Neural cell (in vitro differentiated cells): ENCODE data around the gene LRRC4B. TPM values are rescaled to one million over a fixed set of nuclear protein-coding genes. Genes with fewer than 3 reads are reported as not detected.

Experiments used
- H2AFZ ChIP-seq: fragments of 200-600, 300-800 bp; sonication (generic), shearing (Covaris generic); 2 replicates; pipeline ENCODE4 v1.6.0; 2014; ENCODE audit warnings: low read depth, mild to moderate bottlenecking, antibody characterized with exemption, low read length, moderate library complexity
- H3F3A ChIP-seq: fragments of 200-600 bp; shearing (Covaris generic); 2 replicates; pipeline ENCODE4 v1.6.1; 2016; ENCODE audit warnings: mild to moderate bottlenecking, moderate library complexity, mixed read lengths, antibody characterized with exemption, low read length; ENCODE audit not compliant: insufficient read depth, poor library complexity, severe bottlenecking
- H3K27ac ChIP-seq: fragments of 200-600, 300-800 bp; sonication (generic), shearing (Covaris generic); 2 replicates; pipeline ENCODE4 v1.5.1; 2014; ENCODE audit warnings: mild to moderate bottlenecking, low read length, moderate library complexity
- H3K27me3 ChIP-seq: fragments of 300-800, 200-600 bp; sonication (generic), shearing (Covaris generic); 2 replicates; pipeline ENCODE4 v1.6.0; 2014; ENCODE audit warnings: mild to moderate bottlenecking, low read depth, low read length, moderate library complexity; ENCODE audit not compliant: insufficient read depth
- H3K36me3 ChIP-seq: fragments of 300-800, 200-600 bp; sonication (generic), shearing (Covaris generic); 2 replicates; pipeline ENCODE4 v1.5.1; 2014; ENCODE audit warnings: mild to moderate bottlenecking, antibody characterized with exemption, low read length, moderate library complexity; ENCODE audit not compliant: insufficient read depth
- H3K4me2 ChIP-seq: fragments of 300-800, 200-600 bp; sonication (generic), shearing (Covaris generic); 2 replicates; pipeline ENCODE4 v1.6.0; 2014; ENCODE audit warnings: mild to moderate bottlenecking, low read length
- H3K4me3 ChIP-seq: fragments of 300-800, 200-600 bp; sonication (generic), shearing (Covaris generic); 2 replicates; pipeline ENCODE4 v1.5.1; 2014; ENCODE audit warnings: mild to moderate bottlenecking, low read length, moderate library complexity
- H3K79me2 ChIP-seq: fragments of 200-600 bp; shearing (Covaris generic); replicated peaks from 2 replicates; pipeline ENCODE4 v1.6.0; 2014; ENCODE audit warnings: mild to moderate bottlenecking, low read length, moderate library complexity; ENCODE audit not compliant: insufficient read depth
- H3K9ac ChIP-seq: fragments of 300-800, 200-600 bp; sonication (generic), shearing (Covaris generic); 2 replicates; pipeline ENCODE4 v1.6.1; 2016; ENCODE audit warnings: mild to moderate bottlenecking, low read length, mixed read lengths
- H3K9me2 ChIP-seq: fragments of 200-600 bp; shearing (Covaris generic); 2 replicates; pipeline ENCODE4 v1.6.1; 2016; ENCODE audit warnings: mild to moderate bottlenecking, low read length, mixed read lengths; ENCODE audit not compliant: insufficient read depth
- H3K9me3 ChIP-seq: fragments of 200-600, 300-800 bp; sonication (generic), shearing (Covaris generic); 2 replicates; pipeline ENCODE4 v1.6.1; 2016; ENCODE audit warnings: mild to moderate bottlenecking, mixed run types, low read length, moderate library complexity, mixed read lengths
- H4K20me1 ChIP-seq: fragments of 200-600 bp; shearing (Covaris generic); 2 replicates; pipeline ENCODE4 v1.6.1; 2016; ENCODE audit warnings: mild to moderate bottlenecking, mixed run types; ENCODE audit not compliant: insufficient read depth
- EP300 ChIP-seq: fragments of 450-650 bp; conservative IDR thresholded peaks from 2 replicates; pipeline ENCODE4 v1.6.1; 2014; ENCODE audit warnings: antibody characterized with exemption, mild to moderate bottlenecking, moderate library complexity; ENCODE audit not compliant: poor library complexity, severe bottlenecking
- EZH2 ChIP-seq: fragments of 200-600, 300-800 bp; shearing (Covaris generic), sonication (generic); IDR thresholded peaks from 2 replicates; pipeline ENCODE4 v1.6.1; 2014; ENCODE audit warnings: antibody characterized with exemption, low read length, borderline replicate concordance, mild to moderate bottlenecking; ENCODE audit not compliant: insufficient read depth, poor library complexity, severe bottlenecking
- MXI1 ChIP-seq: fragments of 450-650 bp; conservative IDR thresholded peaks from 2 replicates; pipeline ENCODE4 v1.6.1; 2014; ENCODE audit warnings: antibody characterized with exemption, mild to moderate bottlenecking; ENCODE audit not compliant: poor library complexity, severe bottlenecking
- POLR2AphosphoS5 ChIP-seq: IDR thresholded peaks from 2 replicates; pipeline ENCODE4 v1.6.1; 2012
- RAD21 ChIP-seq: fragments of 450-650 bp; conservative IDR thresholded peaks from 2 replicates; pipeline ENCODE4 v1.6.1; 2014; ENCODE audit warnings: antibody characterized with exemption, mild to moderate bottlenecking, moderate library complexity
- SMC3 ChIP-seq: fragments of 450-650 bp; conservative IDR thresholded peaks from 2 replicates; pipeline ENCODE4 v1.6.1; 2014; ENCODE audit warnings: antibody characterized with exemption, mild to moderate bottlenecking, moderate library complexity; ENCODE audit not compliant: poor library complexity
- TAF1 ChIP-seq: IDR thresholded peaks from 2 replicates; pipeline ENCODE4 v1.6.1; 2012; ENCODE audit warnings: low read depth
- polyA plus RNA-seq: library from polyadenylated mRNA; depleted of rRNA; stranded (reverse); fragments of >200 nt; gene quantifications from 2 replicates; pipeline ENCODE4 v1.2.3, GENCODE V29; 2014
- TF ChIP-seq, protein P1 (sequence below): fragments of 450-650 bp; IDR thresholded peaks from 2 replicates; pipeline ENCODE4 v1.5.1; 2014; ENCODE audit warnings: antibody characterized with exemption, mild to moderate bottlenecking, moderate library complexity; ENCODE audit not compliant: poor library complexity, severe bottlenecking
- TF ChIP-seq, protein P2 (sequence below): IDR thresholded peaks from 2 replicates; pipeline ENCODE4 v1.6.1; 2012; ENCODE audit warnings: borderline replicate concordance

LRRC4B gene
- polyA plus RNA-seq, 1 donor from 2014 or later: 83.1 TPM

DNA sequence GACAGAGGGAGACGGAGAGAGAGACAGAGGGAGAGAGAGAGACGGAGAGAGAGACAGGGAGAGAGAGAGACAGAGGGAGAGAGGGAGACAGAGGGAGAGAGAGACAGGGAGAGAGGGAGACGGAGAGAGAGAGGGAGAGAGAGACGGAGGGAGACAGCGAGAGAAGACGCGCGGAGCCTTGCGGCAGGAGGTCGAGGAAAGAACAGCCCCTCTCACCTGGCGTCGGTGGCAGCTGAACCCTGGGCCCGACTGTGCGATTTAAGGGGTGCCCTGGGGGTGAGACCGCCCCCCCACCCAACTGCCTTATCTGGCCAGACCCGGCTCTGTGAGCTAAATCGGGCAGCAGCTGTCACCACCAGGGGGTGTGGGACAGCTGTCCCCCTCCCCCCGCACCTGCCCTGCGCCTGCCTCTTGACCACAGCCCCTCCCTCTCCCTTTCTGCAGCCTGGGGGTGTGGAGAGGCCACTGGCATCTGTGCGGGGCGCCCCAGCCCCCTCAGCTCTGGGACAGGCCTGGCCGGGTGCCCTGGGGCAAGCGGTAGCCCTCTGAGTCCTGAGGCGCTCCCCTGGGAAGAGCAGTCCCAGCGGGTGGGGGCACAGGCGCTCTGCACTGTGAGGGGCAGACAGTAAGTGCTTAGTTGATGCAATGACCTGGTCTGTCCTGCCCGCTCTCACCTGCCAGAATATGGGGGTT, 68.0 kb downstream of the LRRC4B start:
- Histone ChIP-seq H3K9ac (peak overlapping the region; percentile 38), H3K27me3 (no peaks in the 10 kb centered on the region), H3K4me3 (peak overlapping the region; percentile 28)

DNA sequence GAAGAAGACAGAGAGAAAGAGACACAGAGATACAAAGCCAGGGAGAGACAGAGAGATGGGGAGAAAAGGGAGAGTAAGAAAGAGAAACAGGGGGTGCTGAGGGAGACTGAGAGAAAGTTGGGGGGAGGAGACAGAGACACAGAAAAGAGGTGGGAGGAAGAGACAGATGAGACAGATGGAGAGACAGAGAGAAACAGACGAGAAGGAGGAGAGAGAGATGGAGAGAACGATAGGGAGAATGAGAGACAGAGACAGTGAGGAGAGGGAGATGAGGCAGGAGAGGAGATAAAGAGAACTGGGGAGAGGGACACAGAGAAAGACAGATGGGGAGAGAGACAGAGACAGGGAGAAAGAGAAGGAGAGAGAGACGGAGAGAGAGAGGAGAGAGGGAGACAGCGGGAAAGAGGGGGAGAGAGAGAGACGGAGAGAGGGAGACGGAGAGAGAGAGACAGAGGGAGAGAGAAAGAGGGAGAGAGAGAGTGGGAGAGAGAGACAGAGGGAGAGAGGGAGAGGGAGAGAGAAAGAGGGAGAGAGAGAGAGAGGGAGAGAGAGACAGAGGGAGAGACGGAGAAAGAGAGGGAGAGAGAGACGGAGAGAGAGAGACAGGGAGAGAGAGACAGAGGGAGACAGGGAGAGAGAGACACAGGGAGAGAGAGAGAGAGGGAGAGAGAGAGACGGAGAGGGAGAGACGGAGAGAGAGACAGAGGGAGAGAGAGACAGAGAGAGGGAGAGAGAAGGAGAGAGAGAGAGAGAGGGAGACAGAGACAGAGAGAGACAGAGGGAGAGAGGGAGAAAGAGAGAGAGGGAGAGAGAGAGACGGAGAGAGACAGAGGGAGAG, 69.8 kb downstream of the LRRC4B start:
- no peaks in the 10 kb centered on the region for H3K27me3 ChIP-seq
- no peaks in the 10 kb centered on the region for H3K9me2 ChIP-seq
- H3K79me2 ChIP-seq: no peaks in the 10 kb centered on the region
- H3K9me3 ChIP-seq: no peaks in the 10 kb centered on the region
- H3K9ac ChIP-seq: no peak overlapping the region
- H4K20me1 ChIP-seq: no peaks in the 10 kb centered on the region
- H3K36me3 ChIP-seq: no peaks in the 10 kb centered on the region
- H2AFZ ChIP-seq: no peak overlapping the region
- H3K27ac ChIP-seq: no peak overlapping the region
- H3F3A ChIP-seq: no peaks in the 10 kb centered on the region
- no peak overlapping the region for H3K4me3 ChIP-seq
- H3K4me2 ChIP-seq: no peak overlapping the region
- TF ChIP-seq, protein P1, sequence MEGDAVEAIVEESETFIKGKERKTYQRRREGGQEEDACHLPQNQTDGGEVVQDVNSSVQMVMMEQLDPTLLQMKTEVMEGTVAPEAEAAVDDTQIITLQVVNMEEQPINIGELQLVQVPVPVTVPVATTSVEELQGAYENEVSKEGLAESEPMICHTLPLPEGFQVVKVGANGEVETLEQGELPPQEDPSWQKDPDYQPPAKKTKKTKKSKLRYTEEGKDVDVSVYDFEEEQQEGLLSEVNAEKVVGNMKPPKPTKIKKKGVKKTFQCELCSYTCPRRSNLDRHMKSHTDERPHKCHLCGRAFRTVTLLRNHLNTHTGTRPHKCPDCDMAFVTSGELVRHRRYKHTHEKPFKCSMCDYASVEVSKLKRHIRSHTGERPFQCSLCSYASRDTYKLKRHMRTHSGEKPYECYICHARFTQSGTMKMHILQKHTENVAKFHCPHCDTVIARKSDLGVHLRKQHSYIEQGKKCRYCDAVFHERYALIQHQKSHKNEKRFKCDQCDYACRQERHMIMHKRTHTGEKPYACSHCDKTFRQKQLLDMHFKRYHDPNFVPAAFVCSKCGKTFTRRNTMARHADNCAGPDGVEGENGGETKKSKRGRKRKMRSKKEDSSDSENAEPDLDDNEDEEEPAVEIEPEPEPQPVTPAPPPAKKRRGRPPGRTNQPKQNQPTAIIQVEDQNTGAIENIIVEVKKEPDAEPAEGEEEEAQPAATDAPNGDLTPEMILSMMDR: no peak
- TF ChIP-seq MXI1 (no peak), SMC3 (no peak), EZH2 (no peak), TAF1 (no peak), RAD21 (no peak), EP300 (no peak), POLR2AphosphoS5 (no peak)

More for the DNA sequence above, 68.0 kb downstream of the LRRC4B start:
- H2AFZ ChIP-seq: no peak overlapping the region
- no peaks in the 10 kb centered on the region for H3K36me3 ChIP-seq
- TF ChIP-seq MXI1: no peak
- no peak for TF ChIP-seq POLR2AphosphoS5
- TF ChIP-seq EP300: no peak
- no peak for TF ChIP-seq TAF1
- TF ChIP-seq, protein P2, sequence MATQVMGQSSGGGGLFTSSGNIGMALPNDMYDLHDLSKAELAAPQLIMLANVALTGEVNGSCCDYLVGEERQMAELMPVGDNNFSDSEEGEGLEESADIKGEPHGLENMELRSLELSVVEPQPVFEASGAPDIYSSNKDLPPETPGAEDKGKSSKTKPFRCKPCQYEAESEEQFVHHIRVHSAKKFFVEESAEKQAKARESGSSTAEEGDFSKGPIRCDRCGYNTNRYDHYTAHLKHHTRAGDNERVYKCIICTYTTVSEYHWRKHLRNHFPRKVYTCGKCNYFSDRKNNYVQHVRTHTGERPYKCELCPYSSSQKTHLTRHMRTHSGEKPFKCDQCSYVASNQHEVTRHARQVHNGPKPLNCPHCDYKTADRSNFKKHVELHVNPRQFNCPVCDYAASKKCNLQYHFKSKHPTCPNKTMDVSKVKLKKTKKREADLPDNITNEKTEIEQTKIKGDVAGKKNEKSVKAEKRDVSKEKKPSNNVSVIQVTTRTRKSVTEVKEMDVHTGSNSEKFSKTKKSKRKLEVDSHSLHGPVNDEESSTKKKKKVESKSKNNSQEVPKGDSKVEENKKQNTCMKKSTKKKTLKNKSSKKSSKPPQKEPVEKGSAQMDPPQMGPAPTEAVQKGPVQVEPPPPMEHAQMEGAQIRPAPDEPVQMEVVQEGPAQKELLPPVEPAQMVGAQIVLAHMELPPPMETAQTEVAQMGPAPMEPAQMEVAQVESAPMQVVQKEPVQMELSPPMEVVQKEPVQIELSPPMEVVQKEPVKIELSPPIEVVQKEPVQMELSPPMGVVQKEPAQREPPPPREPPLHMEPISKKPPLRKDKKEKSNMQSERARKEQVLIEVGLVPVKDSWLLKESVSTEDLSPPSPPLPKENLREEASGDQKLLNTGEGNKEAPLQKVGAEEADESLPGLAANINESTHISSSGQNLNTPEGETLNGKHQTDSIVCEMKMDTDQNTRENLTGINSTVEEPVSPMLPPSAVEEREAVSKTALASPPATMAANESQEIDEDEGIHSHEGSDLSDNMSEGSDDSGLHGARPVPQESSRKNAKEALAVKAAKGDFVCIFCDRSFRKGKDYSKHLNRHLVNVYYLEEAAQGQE: no peak
- TF ChIP-seq, protein P1: peak; percentile 27
- TF ChIP-seq EZH2: no peak
- TF ChIP-seq SMC3: peak; percentile 44
- TF ChIP-seq RAD21: peak; percentile 15
- H3K4me2 ChIP-seq: no peak overlapping the region
- H4K20me1 ChIP-seq: no peaks in the 10 kb centered on the region
- no peaks in the 10 kb centered on the region for H3K9me3 ChIP-seq
- H3K79me2 ChIP-seq: no peaks in the 10 kb centered on the region
- no peaks in the 10 kb centered on the region for H3K9me2 ChIP-seq
- H3F3A ChIP-seq: no peaks in the 10 kb centered on the region
- no peak overlapping the region for H3K27ac ChIP-seq
